Keratinocyte (primary cell): ENCODE data around the gene FGF19.

Experiments
- EZH2 ChIP-seq: IDR thresholded peaks from one replicate; pipeline ENCODE4 v1.6.1; 2012; ENCODE audit warnings: inconsistent platforms, mild to moderate bottlenecking, low read length, moderate library complexity
- TF ChIP-seq, protein P1 (sequence below), 3 experiments: IDR thresholded peaks in 1 of 3; conservative IDR thresholded peaks in 1 of 3; optimal IDR thresholded peaks in 1 of 3; 2 replicates in 2 of 3; 3 replicates in 1 of 3; pipeline versions ENCODE3 to v1.5.1; 2011; ENCODE audit warnings: low read length in 3 of 3, mild to moderate bottlenecking in 3 of 3, moderate library complexity in 2 of 3, control low read depth in 1 of 3, inconsistent platforms in 1 of 3; ENCODE audit not compliant: insufficient read depth in 2 of 3; ENCODE audit errors: extremely low read depth in 1 of 3

DNA sequence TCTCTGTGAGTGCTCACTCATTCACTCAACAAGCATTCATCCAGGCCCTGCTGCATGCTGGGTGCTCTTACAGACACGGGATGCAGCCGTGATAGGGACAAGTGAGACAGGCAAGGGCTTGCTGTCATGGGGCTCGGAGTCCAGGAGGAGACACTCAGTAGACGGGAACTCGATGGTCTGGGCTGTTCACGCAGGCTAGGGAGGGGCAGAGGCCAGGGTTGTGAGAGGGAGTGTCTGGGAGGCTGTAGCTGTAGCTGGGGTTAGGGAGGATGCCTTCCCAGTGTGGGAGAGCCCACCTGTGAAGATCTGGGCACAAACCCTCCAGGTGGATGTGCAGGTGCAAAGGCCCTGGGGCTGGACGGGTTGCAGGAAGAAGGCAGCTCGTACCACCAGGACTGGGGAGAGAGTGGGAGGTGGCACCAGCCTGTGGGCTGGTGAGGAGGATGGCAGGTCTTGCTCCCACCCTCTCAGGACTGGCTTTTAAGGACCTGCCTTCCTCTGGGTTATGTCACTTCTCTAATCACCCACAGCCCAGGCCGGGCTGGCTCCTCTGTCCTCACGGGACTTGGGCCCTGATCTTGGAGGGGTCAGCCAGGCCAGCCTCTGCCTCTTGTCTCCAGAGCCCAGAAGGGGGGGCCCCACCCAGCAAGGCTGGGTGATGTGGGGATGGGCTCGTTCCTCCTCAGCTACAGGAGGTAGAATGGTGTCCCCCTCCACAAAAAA, 47.2 kb upstream of the FGF19 start:
- no peak for TF ChIP-seq EZH2
- TF ChIP-seq, protein P1, sequence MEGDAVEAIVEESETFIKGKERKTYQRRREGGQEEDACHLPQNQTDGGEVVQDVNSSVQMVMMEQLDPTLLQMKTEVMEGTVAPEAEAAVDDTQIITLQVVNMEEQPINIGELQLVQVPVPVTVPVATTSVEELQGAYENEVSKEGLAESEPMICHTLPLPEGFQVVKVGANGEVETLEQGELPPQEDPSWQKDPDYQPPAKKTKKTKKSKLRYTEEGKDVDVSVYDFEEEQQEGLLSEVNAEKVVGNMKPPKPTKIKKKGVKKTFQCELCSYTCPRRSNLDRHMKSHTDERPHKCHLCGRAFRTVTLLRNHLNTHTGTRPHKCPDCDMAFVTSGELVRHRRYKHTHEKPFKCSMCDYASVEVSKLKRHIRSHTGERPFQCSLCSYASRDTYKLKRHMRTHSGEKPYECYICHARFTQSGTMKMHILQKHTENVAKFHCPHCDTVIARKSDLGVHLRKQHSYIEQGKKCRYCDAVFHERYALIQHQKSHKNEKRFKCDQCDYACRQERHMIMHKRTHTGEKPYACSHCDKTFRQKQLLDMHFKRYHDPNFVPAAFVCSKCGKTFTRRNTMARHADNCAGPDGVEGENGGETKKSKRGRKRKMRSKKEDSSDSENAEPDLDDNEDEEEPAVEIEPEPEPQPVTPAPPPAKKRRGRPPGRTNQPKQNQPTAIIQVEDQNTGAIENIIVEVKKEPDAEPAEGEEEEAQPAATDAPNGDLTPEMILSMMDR (optimal IDR thresholded peaks at IDR 0.05 in 1 of 3, IDR thresholded peaks at IDR 0.05 in 1 of 3, conservative IDR thresholded peaks at IDR 0.05 in 1 of 3; ENCODE audit: extremely low read depth in 1 of 3, insufficient read depth in 2 of 3, low read length in 3 of 3): no peak
